ENCODE measurements around the gene LRRC34. TPM values are rescaled to one million over a fixed set of nuclear protein-coding genes. Genes with fewer than 3 reads are reported as not detected.

LRRC34 gene
- polyA plus RNA-seq, 2 of the 4 experiments (the other 2 are of a cell fraction) = not detected

GRCh38 chr3:169764882-169765612 lies 47.7 kb downstream of the LRRC34 start, which contains the start of gene TERC:
TERC (minus strand) TSS chr3:169765060.
- no peak for FAIRE-seq
- H3K4me3 ChIP-seq = peak within 1 kb of the TSS; percentile 92
- ChIA-PET POLR2A (interaction anchor here (0.6 to 1.5 kb wide), 9 partner anchors 8 to 1730 kb away, joined by 3 to 18 read pairs (median 5); partner anchors contain the start of genes MYNN and SEC62), CTCF (interaction anchor here (2.6 kb wide), 1 partner anchor 8 kb away, joined by 10 read pairs; the partner anchor contains the start of gene MYNN)
- WGBS (ENCODE audit: missing lambda C conversion rate) = 10% methylated on average over 26 of the region's 42 CpGs
- peaks cover 18% of the 10 kb centered on the region for H3K9me3 ChIP-seq
- ATAC-seq = peak; percentile 83 to 93
- H3K4me1 ChIP-seq = no peaks in the 10 kb centered on the region
- H3K4me2 ChIP-seq = peak within 1 kb of the TSS; percentile 85
- DNase-seq (ENCODE audit: low read depth in 1 of 2, low spot score in 1 of 2) = peak; percentile 83 to 95
- peak within 1 kb of the TSS; percentile 95 to 99 for H3K27ac ChIP-seq
- no peak for TF ChIP-seq NR3C1 (IDR thresholded peaks at IDR 0.05)
- no peak for TF ChIP-seq EHMT2 (IDR thresholded peaks at IDR 0.05; ENCODE audit: low read depth)
- TF ChIP-seq CTCF (IDR thresholded peaks at IDR 0.05) = no peak
- TF ChIP-seq JUN (IDR thresholded peaks at IDR 0.05) = peak; percentile 85 to 98
- no peak for TF ChIP-seq KDM5A (IDR thresholded peaks at IDR 0.05)
- no peak for TF ChIP-seq SREBF2 (IDR thresholded peaks at IDR 0.05)
- TF ChIP-seq E2F6 (IDR thresholded peaks at IDR 0.05; ENCODE audit: borderline replicate concordance, low read depth) = peak; percentile 80
- TF ChIP-seq JUNB (IDR thresholded peaks at IDR 0.05) = no peak
- no peak for TF ChIP-seq ATOH8 (CRISPR knock-in tag; IDR thresholded peaks at IDR 0.05; ENCODE audit: low read depth)
- no peak for TF ChIP-seq HES2 (IDR thresholded peaks at IDR 0.05)
- peak; percentile 76 for TF ChIP-seq POLR2A (IDR thresholded peaks at IDR 0.05; ENCODE audit: low read length)
- TF ChIP-seq KDM1A (IDR thresholded peaks at IDR 0.05; ENCODE audit: low read depth) = no peak
- peak; percentile 87 for TF ChIP-seq PBX3 (IDR thresholded peaks at IDR 0.05)
- TF ChIP-seq CHD4 (IDR thresholded peaks at IDR 0.05; ENCODE audit: borderline replicate concordance) = no peak
- no peak for TF ChIP-seq ZNF302 (CRISPR knock-in tag; IDR thresholded peaks at IDR 0.05)
- TF ChIP-seq SMC3 (IDR thresholded peaks at IDR 0.05) = no peak
- TF ChIP-seq NFE2L2 (conservative IDR thresholded peaks at IDR 0.05; ENCODE audit: low read length) = no peak
- TF ChIP-seq NPAS2 (CRISPR knock-in tag; IDR thresholded peaks at IDR 0.05; ENCODE audit: borderline replicate concordance) = no peak
- TF ChIP-seq ZSCAN20 (CRISPR knock-in tag; IDR thresholded peaks at IDR 0.05) = no peak
- TF ChIP-seq CBX2 (IDR thresholded peaks at IDR 0.05; ENCODE audit: borderline replicate concordance, low read depth) = no peak
- TF ChIP-seq CEBPB (IDR thresholded peaks at IDR 0.05) = no peak
- no peak for TF ChIP-seq EHF (CRISPR knock-in tag; IDR thresholded peaks at IDR 0.05)
- peak; percentile 94 for TF ChIP-seq REST (IDR thresholded peaks at IDR 0.05)
- TF ChIP-seq BCL3 (IDR thresholded peaks at IDR 0.05) = peak; percentile 96; the same call in 2 of the 3 replicates
- TF ChIP-seq CHD2 (IDR thresholded peaks at IDR 0.05; ENCODE audit: low read length, partially characterized antibody) = peak; percentile 94
- no peak for TF ChIP-seq MAZ (IDR thresholded peaks at IDR 0.05; ENCODE audit: borderline replicate concordance, low read depth, low read length)
- TF ChIP-seq BHLHE40 (IDR thresholded peaks at IDR 0.05; ENCODE audit: low read depth, low read length) = no peak
- TF ChIP-seq GATA3 (IDR thresholded peaks at IDR 0.05; ENCODE audit: borderline replicate concordance) = no peak
- TF ChIP-seq ELK1 (IDR thresholded peaks at IDR 0.05; ENCODE audit: low read depth, low read length) = no peak
- no peak for TF ChIP-seq CBX8 (IDR thresholded peaks at IDR 0.05)
- no peak for TF ChIP-seq MAFK (IDR thresholded peaks at IDR 0.05; ENCODE audit: partially characterized antibody)
